Panc1 (cell line): ENCODE measurements around the gene MTMR2. TPM values are rescaled to one million over a fixed set of nuclear protein-coding genes. Genes with fewer than 3 reads are reported as not detected.

Source experiments
- ATAC-seq: fragments of 200-7000 bp; cut with Tn5 transposase; 2 replicates; pipeline ENCODE4 v1.9.1; 2020; ENCODE audit warnings: mild to moderate bottlenecking, moderate library complexity
- BruUV-seq: library from RNA; stranded (reverse); fragments of 400-500 nt; replicated peaks from 2 replicates; lab custom pipeline; 2021; lab: Mats Ljungman, UMichigan
- CTCF ChIA-PET: fragments of 300-600 bp; sonication (Branson Sonifier 250); formaldehyde crosslinking; loops from one replicate; lab custom pipeline; 2022; ENCODE audit warnings: antibody characterized with exemption; lab: Charles Lee
- POLR2A ChIA-PET: fragments of 300-600 bp; sonication (Branson Sonifier 250); formaldehyde crosslinking; loops from one replicate; lab custom pipeline; 2022; ENCODE audit warnings: antibody characterized with exemption; lab: Charles Lee
- DNase-seq: peaks from one replicate; pipeline ENCODE4 v3.0.0-alpha.2; 2010; ENCODE audit warnings: low read depth, low spot score
- H3K27ac ChIP-seq: 2 replicates; pipeline ENCODE4 v1.5.1; 2011; ENCODE audit warnings: mild to moderate bottlenecking, low read length, inconsistent platforms
- H3K27me3 ChIP-seq: fragments of 200-500 bp; sonication (Bioruptor generic); 2 replicates; pipeline ENCODE4 v1.6.0; 2014; ENCODE audit warnings: low read length, inconsistent platforms; ENCODE audit not compliant: control insufficient read depth, insufficient read depth
- H3K36me3 ChIP-seq: fragments of 200-500 bp; sonication (Bioruptor generic); 2 replicates; pipeline ENCODE4 v1.5.1; 2014; ENCODE audit warnings: inconsistent platforms, mild to moderate bottlenecking, low read length, moderate library complexity; ENCODE audit not compliant: control insufficient read depth, insufficient read depth
- H3K4me1 ChIP-seq: 2 replicates; pipeline ENCODE4 v1.5.1; 2011; ENCODE audit warnings: inconsistent platforms, mild to moderate bottlenecking, low read length, moderate library complexity; ENCODE audit not compliant: control insufficient read depth, insufficient read depth
- H3K4me3 ChIP-seq, 2 experiments: 2 replicates each; pipeline ENCODE4 v1.5.1; 2011 to 2012; ENCODE audit warnings: low read depth in 2 of 2, low read length in 2 of 2, mild to moderate bottlenecking in 2 of 2, inconsistent platforms in 1 of 2, moderate library complexity in 1 of 2
- H3K9me3 ChIP-seq: fragments of 200-500 bp; sonication (Bioruptor generic); 2 replicates; pipeline ENCODE4 v1.5.1; 2014; ENCODE audit warnings: low read depth, mild to moderate bottlenecking, inconsistent platforms, low read length, moderate library complexity; ENCODE audit not compliant: control insufficient read depth, insufficient read depth
- CTCF ChIP-seq: fragments of 450-650 bp; IDR thresholded peaks from 2 replicates; pipeline ENCODE4 v1.5.1; 2017; ENCODE audit warnings: mild to moderate bottlenecking
- POLR2AphosphoS5 ChIP-seq: IDR thresholded peaks from 2 replicates; pipeline ENCODE4 v1.6.1; 2012; ENCODE audit warnings: mild to moderate bottlenecking, low read depth, low read length, moderate library complexity
- REST ChIP-seq, 2 experiments: IDR thresholded peaks; 2 replicates each; pipeline ENCODE4 v1.6.1; 2011 to 2012; ENCODE audit warnings: low read depth in 2 of 2, control low read depth in 1 of 2, low read length in 1 of 2, mild to moderate bottlenecking in 1 of 2, moderate library complexity in 1 of 2; ENCODE audit not compliant: insufficient read depth in 1 of 2
- SIN3A ChIP-seq: IDR thresholded peaks from 2 replicates; pipeline ENCODE4 v1.6.1; 2012; ENCODE audit warnings: low read depth, mild to moderate bottlenecking, low read length, moderate library complexity, borderline replicate concordance; ENCODE audit not compliant: insufficient read depth
- TCF7L2 ChIP-seq: IDR thresholded peaks from 2 replicates; pipeline ENCODE4 v1.6.1; 2011; ENCODE audit warnings: mild to moderate bottlenecking, low read depth, low read length, inconsistent platforms
- in situ Hi-C: cut with HindIII; loops from 2 replicates; pipeline ENCODE4 v1.10.0; 2016; ENCODE audit warnings: low sequenced_read_pairs, low pct_unique_long_range_greater_than_20kb
- intact Hi-C: fragments of 100-400 bp; cut with micrococcal nuclease; formaldehyde crosslinking; loops from one replicate; pipeline ENCODE4 v1.10.0; 2022; ENCODE audit not compliant: unreplicated experiment
- total RNA-seq: library from RNA; stranded (reverse); gene quantifications from one replicate; pipeline ENCODE4 v1.2.1, GENCODE V29; 2021; ENCODE audit not compliant: unreplicated experiment

MTMR2 gene
- total RNA-seq, 1 experiment from 2014 or later = 44.8 TPM

GRCh38 chr11:95913830-95914615, 9.9 kb downstream of the MTMR2 start:
- Histone ChIP-seq H3K27ac (no peak overlapping the region), H3K36me3 (no peaks in the 10 kb centered on the region), H3K9me3 (no peaks in the 10 kb centered on the region), H3K4me1 (peaks cover 3% of the 10 kb centered on the region; the same call in 1 of the 2 replicates), H3K4me3 (no peak overlapping the region), H3K27me3 (no peaks in the 10 kb centered on the region)
- in situ Hi-C loops (no loop called here), intact Hi-C loops (no loop called here)
- TF ChIP-seq POLR2AphosphoS5 (no peak), REST (IDR thresholded peaks at IDR 0.05; ENCODE audit: insufficient read depth in 1 of 2, low read depth in 2 of 2, low read length in 1 of 2) (no peak), CTCF (no peak), SIN3A (no peak), TCF7L2 (no peak)
- POLR2A ChIA-PET = no interaction called here
- BruUV-seq = no TSS peak
- no peak for DNase-seq
- ATAC-seq = no peak
- CTCF ChIA-PET = no interaction called here

- ATAC-seq (no peak), DNase-seq (no peak)
- H3K4me1 ChIP-seq = peaks cover 3% of the 10 kb centered on the region; the same call in 1 of the 2 replicates
Measured at GRCh38 chr11:95912902-95913560, 10.9 kb downstream of the MTMR2 start.

More at GRCh38 chr11:95912902-95913560, 10.9 kb downstream of the MTMR2 start:
- ChIA-PET CTCF (no interaction called here), POLR2A (no interaction called here)
- no peak for TF ChIP-seq REST (IDR thresholded peaks at IDR 0.05; ENCODE audit: insufficient read depth in 1 of 2, low read depth in 2 of 2, low read length in 1 of 2)
- no peak for TF ChIP-seq TCF7L2
- intact Hi-C loops = no loop called here
- no peaks in the 10 kb centered on the region for H3K27me3 ChIP-seq
- no peaks in the 10 kb centered on the region for H3K9me3 ChIP-seq
- H3K27ac ChIP-seq = no peak overlapping the region
- BruUV-seq = no TSS peak
- no peaks in the 10 kb centered on the region for H3K36me3 ChIP-seq
- H3K4me3 ChIP-seq = no peak overlapping the region
- in situ Hi-C loops = no loop called here
